Psoas muscle (tissue), 7 donors: ENCODE results near the gene KCTD7. TPM values are rescaled to one million over a fixed set of nuclear protein-coding genes. Genes with fewer than 3 reads are reported as not detected.

ENCODE experiments used
- polyA plus RNA-seq, 3 donors: library from polyadenylated mRNA; stranded (reverse); fragments of 200-250 nt; gene quantifications; one replicate each; pipeline ENCODE4 v1.2.3, GENCODE V29; 2013
- total RNA-seq, 4 donors: library from RNA; stranded (reverse); fragmentation: NEBNext Ultra II Directional in 2 of 4; extraction: Animal tissue kit (Norgen Biotek cat#: 25700) in 2 of 4; gene quantifications; one replicate each; pipeline versions ENCODE4 v1.2.1 to v1.2.4, GENCODE V29; 2021 to 2023
- donor health status: healthy with polysubstance abuse.
- donor health status: DM: no; HTN: no; CAD: no; lungs with moderate emphysema.
- donor health status: Bipolar disorder and iron deficiency.
- donor health status: healthy.
- donor health status: DM: no; HTN: no; CAD: no.
- donor health status: DM: no; HTN: no; CAD: no.
- donor health status: DM: yes; HTN: yes; CAD: no.

The KCTD7 gene
- total and polyA plus RNA-seq, 7 donors: 2.2 to 9.8 (median 4.0) TPM

Other genes with a start within 250 kb of the KCTD7 start
- 10 to 100 TPM; 18.1 to 20.3 (median 18.6) TPM for gene RABGEF1, start 111.9 kb downstream of the KCTD7 start, total RNA-seq
- 10 to 100 TPM; 12.0 to 23.2 (median 19.5) TPM for gene RABGEF1, start 111.9 kb downstream of the KCTD7 start, polyA plus RNA-seq